M059J (cell line): ENCODE measurements around the gene PAXIP1. TPM values are rescaled to one million over a fixed set of nuclear protein-coding genes. Genes with fewer than 3 reads are reported as not detected.

Source experiments
- total RNA-seq: library from RNA; depleted of rRNA; stranded (reverse); fragments of >200 nt; shearing (Covaris generic); gene quantifications from 2 replicates; pipeline ENCODE4 v1.2.3, GENCODE V29; 2014; rRNA removed

PAXIP1 gene
- total RNA-seq, 1 experiment from 2014 or later = 16.6 TPM

Other genes with a start within 250 kb of the PAXIP1 start
- not detected in 2 replicates for gene HTR5A, start 67.2 kb upstream of the PAXIP1 start, total RNA-seq